Stimulated activated CD4-positive, alpha-beta T cell treated with anti-CD3 and anti-CD28 coated beads, Interleukin-15, amount 100 ng/mL, for 1 hour (primary cell): ENCODE data around the gene MARCHF10.
"Not testable (repeated sequence)": the region's sequence is repeated elsewhere in the genome, so short reads cannot be mapped to it uniquely, and the experiment has no call there.

Source experiments
- DNase-seq, 2 donors: peaks; one replicate each; pipeline ENCODE4 v3.0.0-alpha.2; 2020; ENCODE audit warnings: low read depth in 1 of 2, low spot score in 1 of 2

MARCHF10 gene

GRCh38 chr17:62702746-62703260, 105.3 kb downstream of the MARCHF10 start:
- no peak for DNase-seq

- no peak for DNase-seq
These were observed 106.4 kb downstream of the MARCHF10 start for GRCh38 chr17:62701706-62702085.

GRCh38 chr17:62700964-62701705, 107.0 kb downstream of the MARCHF10 start:
- DNase-seq: no peak

GRCh38 chr17:62698459-62698858, 109.7 kb downstream of the MARCHF10 start:
- DNase-seq: not testable (repeated sequence)

GRCh38 chr17:62696726-62697490, 111.2 kb downstream of the MARCHF10 start:
- DNase-seq: no peak

- DNase-seq: no peak
These were observed 111.9 kb downstream of the MARCHF10 start for GRCh38 chr17:62696256-62696655.

GRCh38 chr17:62695093-62695738, 112.9 kb downstream of the MARCHF10 start:
- not testable (repeated sequence) for DNase-seq

- no peak for DNase-seq
These were observed 114.3 kb downstream of the MARCHF10 start for GRCh38 chr17:62693616-62694409.

GRCh38 chr17:62692721-62693431, 115.2 kb downstream of the MARCHF10 start:
- DNase-seq: no peak

GRCh38 chr17:62692159-62692651, 115.9 kb downstream of the MARCHF10 start:
- no peak for DNase-seq

GRCh38 chr17:62691589-62691915, 116.6 kb downstream of the MARCHF10 start:
- not testable (repeated sequence) for DNase-seq

- DNase-seq: no peak
These were observed 117.8 kb downstream of the MARCHF10 start for GRCh38 chr17:62690168-62690897.

- DNase-seq: no peak
These were observed 118.5 kb downstream of the MARCHF10 start for GRCh38 chr17:62689441-62690167.

- no peak for DNase-seq
These were observed 119.5 kb downstream of the MARCHF10 start for GRCh38 chr17:62688398-62689160.

- no peak for DNase-seq
These were observed 120.1 kb downstream of the MARCHF10 start for GRCh38 chr17:62687997-62688396.

- DNase-seq: no peak
These were observed 123.9 kb downstream of the MARCHF10 start for GRCh38 chr17:62684179-62684578.

GRCh38 chr17:62681939-62682381, 126.2 kb downstream of the MARCHF10 start:
- no peak for DNase-seq
